Astrocyte of the cerebellum (primary cell): ENCODE results near the gene FTO.
A peak's percentile ranks its signal among the peaks of the same experiment; 100 is the strongest.

Experiments used
- DNase-seq: peaks from one replicate; pipeline ENCODE4 v3.0.0-alpha.2; 2011; ENCODE audit warnings: low read depth
- H3K4me3 ChIP-seq: 2 replicates; pipeline ENCODE4 v1.5.1; 2011; ENCODE audit warnings: mild to moderate bottlenecking, low read depth, low read length, moderate library complexity
- CTCF ChIP-seq: IDR thresholded peaks from 2 replicates; pipeline ENCODE4 v1.5.1; 2012; ENCODE audit warnings: low read length, low read depth, moderate library complexity, mild to moderate bottlenecking; ENCODE audit errors: missing control alignments
- in situ Hi-C: cut with HindIII; loops from 2 replicates; pipeline ENCODE4 v1.10.0; 2017; ENCODE audit warnings: low sequenced_read_pairs

The FTO gene

DNA sequence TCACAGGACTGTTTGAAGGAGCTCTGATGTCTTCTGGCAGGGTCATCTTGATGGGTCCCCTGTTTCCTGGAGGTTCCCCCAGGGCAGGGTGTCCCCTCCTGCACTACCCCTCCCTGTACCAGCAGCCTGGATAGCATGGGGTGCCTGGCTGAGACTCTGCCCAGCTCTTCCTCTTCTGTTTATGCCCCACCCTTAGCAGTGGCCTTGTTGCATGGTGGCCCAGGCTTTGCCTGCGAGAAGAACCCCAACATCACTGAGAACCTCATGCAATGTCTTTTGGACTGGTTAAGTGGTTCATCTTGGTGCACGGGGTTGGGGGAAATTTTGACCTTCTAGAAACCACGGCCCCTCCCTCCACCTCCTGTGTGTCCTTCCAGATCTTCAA is 460.8 kb downstream of the FTO start:
- TF ChIP-seq CTCF, result no peak
- no peak overlapping the region for H3K4me3 ChIP-seq
- no peak for DNase-seq
- in situ Hi-C loops, result no loop called here

- in situ Hi-C loops, result no loop called here
- DNase-seq, result no peak
- no peak overlapping the region for H3K4me3 ChIP-seq
- TF ChIP-seq CTCF, result no peak
Observed at GRCh38 chr16:54165174-54165911, 461.4 kb downstream of the FTO start.

DNA sequence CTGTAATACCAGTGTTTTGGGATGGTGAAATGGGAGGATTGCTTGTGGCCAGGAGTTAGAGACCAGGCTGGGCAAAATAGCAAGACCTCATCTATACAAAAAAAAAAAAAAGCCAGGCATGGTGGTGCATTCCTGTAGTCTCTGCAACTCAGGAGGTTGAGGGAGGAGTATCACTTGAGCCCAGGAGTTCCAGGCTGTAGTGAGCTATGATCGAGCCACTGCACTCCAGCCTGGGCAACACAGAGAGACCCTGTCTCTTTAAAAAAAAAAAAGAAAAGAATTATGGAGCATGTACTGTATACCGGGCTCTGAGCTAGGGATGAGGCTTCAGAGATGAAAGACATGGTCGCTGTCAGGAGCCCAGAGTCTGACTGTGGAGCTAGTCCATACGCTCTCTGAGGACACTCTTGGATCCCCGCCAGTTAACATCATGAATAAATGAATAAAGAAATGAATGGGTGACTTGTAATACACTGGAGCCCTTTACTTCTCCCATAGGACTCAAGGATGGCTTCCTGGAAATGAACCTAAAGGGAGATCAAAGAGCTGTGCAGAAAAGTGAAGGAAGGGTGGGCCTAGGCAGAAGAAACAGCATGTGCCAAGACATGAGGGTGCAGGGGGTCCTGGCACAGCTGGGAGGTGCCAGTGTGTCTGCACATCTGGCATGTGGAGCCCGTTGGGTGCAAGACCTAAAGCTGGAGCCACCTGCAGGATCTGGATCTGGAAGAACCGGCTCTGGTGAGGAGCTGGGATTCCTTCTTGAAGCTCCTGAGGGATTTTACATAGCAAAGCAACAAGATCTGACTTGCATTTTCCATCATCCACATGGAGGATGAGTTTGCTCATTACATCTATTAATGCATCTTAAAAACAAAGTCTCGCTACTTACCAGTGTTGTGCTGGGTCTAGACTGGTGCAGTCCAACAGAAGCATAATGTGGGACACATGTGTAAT is 462.2 kb downstream of the FTO start:
- TF ChIP-seq CTCF, result no peak
- no peak overlapping the region for H3K4me3 ChIP-seq
- in situ Hi-C loops, result no loop called here
- DNase-seq, result no peak

DNA sequence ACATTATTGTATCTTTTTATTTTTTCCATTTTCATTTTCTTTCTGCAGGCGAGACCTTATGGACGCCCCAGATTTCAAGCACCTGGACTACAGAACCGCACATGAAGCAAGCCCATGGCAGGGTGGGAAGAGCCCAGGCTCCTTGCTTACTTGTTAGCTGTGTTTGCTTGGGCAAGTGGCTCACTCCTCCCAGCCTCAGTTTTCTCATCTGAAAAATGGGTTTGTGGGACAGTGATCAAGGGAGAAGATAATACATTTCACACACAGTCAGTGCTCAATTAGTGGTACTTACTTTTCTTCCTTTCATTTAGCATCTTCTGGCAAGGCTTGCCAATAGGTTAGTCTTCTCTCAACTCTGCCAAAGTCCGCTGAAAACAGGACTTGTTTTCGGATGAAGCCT is 465.2 kb downstream of the FTO start:
- no peak for DNase-seq
- in situ Hi-C loops, result no loop called here
- no peak overlapping the region for H3K4me3 ChIP-seq
- no peak for TF ChIP-seq CTCF

- H3K4me3 ChIP-seq, result no peak overlapping the region
- TF ChIP-seq CTCF, result no peak
- in situ Hi-C loops, result no loop called here
- DNase-seq, result peak; percentile 31
Observed at GRCh38 chr16:54171626-54172537, 467.9 kb downstream of the FTO start.

- DNase-seq, result no peak
- no peak overlapping the region for H3K4me3 ChIP-seq
- in situ Hi-C loops, result no loop called here
- TF ChIP-seq CTCF, result no peak
Observed at GRCh38 chr16:54173490-54173889, 469.5 kb downstream of the FTO start.
